Measurements from ENCODE around the gene NQO2. TPM values are rescaled to one million over a fixed set of nuclear protein-coding genes. Genes with fewer than 3 reads are reported as not detected.

Gene NQO2
- total RNA-seq, 2 experiments from 2014 or later, result 14.4 to 14.5 TPM

GRCh38 chr6:2980465-2980855 is 19.2 kb upstream of the NQO2 start:
- POLR2A ChIA-PET, result interaction anchor here (1.3 kb wide), 1 partner anchor 8 kb away, joined by 4 read pairs; no protein-coding TSS in a partner anchor
- CTCF ChIA-PET, result no interaction called here

DNA sequence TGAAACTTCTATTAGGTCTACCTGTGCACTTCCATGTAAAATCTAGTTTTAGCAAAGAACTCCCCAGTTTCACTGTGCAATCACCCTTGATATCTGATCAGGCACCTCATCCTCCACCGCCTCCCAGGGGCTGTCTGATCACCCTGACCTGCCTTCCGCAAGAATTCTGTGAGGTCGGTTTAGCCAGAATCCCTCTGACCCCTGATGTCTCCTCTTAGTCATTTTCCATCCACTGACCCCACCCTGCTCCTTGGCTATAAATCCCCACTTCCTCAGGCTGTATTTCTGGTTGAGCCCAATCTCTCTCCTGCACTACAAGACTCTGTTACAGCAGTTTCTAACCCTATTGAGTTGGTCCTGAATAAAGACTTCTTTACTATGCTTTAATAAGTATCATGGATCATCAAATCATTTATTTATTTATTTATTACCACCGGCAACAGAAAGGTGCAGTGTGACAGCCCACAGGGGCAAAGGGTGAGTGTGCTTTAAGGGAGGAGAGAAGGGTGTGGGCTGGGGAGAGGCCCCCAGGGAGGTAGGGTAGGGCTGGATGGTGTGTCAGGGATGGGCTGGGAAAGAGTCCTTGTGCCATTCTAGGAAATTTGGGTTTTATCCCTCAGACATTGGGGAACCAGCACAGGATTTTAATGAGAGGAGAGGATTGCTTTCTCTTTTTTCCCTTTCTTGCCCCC is 17.1 kb upstream of the NQO2 start:
- CTCF ChIA-PET, result no interaction called here
- POLR2A ChIA-PET, result no interaction called here

DNA sequence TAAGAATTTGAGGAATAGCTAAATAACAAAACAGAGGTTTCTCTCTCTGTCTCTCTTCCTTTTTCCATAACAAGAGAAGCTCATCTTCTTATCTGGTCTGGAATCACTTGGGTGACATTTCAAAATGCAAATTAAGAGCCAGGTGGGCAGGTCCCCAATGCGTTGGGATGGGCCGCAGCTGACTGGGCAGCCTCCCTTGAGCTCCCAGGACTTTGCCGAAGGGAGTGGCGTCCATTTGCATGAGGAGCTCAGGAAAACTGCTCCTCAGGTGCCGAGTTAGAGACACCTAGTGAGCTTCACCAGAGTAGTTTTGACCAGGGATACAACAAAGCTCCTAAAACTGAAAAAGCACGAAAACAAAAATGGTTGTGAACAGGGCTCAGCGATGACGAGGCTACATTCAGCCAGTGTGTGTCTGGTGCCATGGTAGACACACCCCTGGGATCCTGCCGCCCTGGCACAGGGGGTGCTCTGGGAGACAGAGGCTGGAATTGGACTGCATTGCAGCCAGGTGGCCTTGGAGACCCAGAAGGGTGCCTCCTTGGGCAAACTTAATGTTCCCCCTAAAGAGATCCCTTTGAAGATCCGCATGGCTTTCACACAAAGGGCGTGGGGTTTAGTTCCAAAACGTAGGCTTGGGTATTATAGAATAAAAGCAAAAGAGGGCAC is 14.8 kb upstream of the NQO2 start:
- POLR2A ChIA-PET, result no interaction called here

DNA sequence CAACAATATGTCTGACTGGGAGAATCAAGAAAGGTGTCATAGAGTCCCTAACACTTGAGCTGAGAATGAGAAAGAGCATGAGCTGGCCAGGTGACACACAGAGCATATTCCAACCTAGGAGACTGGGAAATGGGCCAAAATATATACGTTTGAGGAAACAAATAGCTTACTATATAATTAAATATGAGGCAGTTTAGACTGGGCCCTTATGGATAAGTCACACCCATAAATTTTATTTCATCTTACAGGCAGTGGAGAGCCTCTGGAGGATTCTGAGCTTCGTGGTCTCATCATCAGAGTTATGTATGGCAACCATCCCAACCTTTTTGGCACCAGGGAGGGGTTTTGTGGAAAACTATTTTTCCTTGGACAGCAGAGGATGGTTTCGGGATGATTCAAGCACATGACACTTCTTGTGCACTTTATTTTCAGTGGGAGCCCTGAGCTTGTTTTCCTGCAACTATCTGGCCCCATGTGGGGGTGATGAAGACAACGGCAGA is 12.9 kb upstream of the NQO2 start:
- ChIA-PET CTCF (interaction anchor here (1.0 to 5.3 kb wide), 4 partner anchors 10 to 140 kb away, joined by 3 to 23 read pairs (median 10); no protein-coding TSS in a partner anchor), POLR2A (interaction anchor here (0.5 kb wide), 1 partner anchor 125 kb away, joined by 6 read pairs; no protein-coding TSS in a partner anchor)

More for the DNA sequence above, 14.8 kb upstream of the NQO2 start:
- CTCF ChIA-PET, result interaction anchor here (1.3 kb wide), 1 partner anchor 13 kb away, joined by 3 read pairs; no protein-coding TSS in a partner anchor

GRCh38 chr6:2988094-2988425 is 11.6 kb upstream of the NQO2 start:
- CTCF ChIA-PET, result interaction anchor here (0.9 to 5.3 kb wide), 10 partner anchors 9 to 197 kb away, joined by 3 to 23 read pairs (median 8); partner anchors contain the start of gene SERPINB6
- POLR2A ChIA-PET, result interaction anchor here (0.8 to 2.7 kb wide), 6 partner anchors 8 to 86 kb away, joined by 3 to 21 read pairs (median 8); partner anchors contain the start of gene SERPINB6

DNA sequence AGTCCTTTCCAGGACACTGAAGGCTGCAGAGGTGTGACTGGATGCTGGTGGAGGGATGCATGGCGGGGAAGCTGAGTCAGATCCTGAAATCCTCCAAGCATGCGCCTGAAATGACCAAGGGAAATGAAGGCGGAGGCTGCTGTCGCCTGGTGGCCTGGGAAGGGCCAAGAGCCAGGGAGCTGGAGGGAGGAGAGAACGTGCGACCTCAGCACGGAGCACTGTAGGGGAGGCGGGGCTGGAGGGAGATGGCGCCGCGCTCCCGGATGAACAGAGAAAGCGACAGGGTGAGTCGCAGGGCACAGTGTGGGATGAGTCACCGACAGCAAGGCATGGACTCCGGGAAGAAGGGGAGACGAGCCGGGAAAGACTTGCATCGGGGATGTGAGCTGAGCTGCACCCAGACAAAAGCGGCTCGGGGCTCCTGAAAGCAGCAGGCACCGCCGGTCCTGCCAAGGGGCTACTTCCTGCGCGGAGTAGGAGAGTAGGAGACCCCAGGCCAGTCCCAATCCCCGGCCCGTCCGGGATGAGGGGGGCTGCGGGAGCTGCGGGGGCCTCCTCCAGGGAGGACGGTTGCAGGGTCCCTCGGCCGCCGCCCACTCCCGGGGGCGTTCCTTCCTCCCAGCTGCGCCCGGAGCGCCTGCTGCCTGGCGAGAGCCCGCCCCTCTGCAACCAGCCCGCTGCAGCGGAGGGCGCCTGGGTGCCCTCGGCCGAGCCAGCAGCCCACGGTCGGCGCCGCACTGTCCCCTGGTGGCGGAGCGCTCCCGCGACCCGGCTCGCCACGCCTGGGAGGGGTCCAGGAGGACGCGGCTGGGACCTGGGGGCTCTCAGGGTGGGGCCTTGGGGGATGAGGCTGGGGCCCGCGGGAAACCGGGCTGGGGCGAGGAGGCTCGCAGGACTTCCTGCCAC is 11.0 kb upstream of the NQO2 start:
- CTCF ChIA-PET, result interaction anchor here (0.9 to 5.3 kb wide), 12 partner anchors 8 to 200 kb away, joined by 3 to 23 read pairs (median 8); partner anchors contain the start of genes SERPINB1 and SERPINB6
- POLR2A ChIA-PET, result interaction anchor here (0.6 to 2.7 kb wide), 11 partner anchors 9 to 176 kb away, joined by 3 to 21 read pairs (median 7); partner anchors contain the start of genes RIPK1, SERPINB1 and SERPINB6

- ChIA-PET POLR2A (interaction anchor here (0.6 to 2.7 kb wide), 13 partner anchors 13 to 224 kb away, joined by 3 to 21 read pairs (median 8); partner anchors contain the start of genes RIPK1, SERPINB1, SERPINB6 and WRNIP1), CTCF (interaction anchor here (0.6 to 5.3 kb wide), 18 partner anchors 10 to 738 kb away, joined by 3 to 23 read pairs (median 5); partner anchors contain the start of genes NQO2, RIPK1, SERPINB1 and SERPINB6)
Observed at GRCh38 chr6:2989332-2990247, 10.1 kb upstream of the NQO2 start.

DNA sequence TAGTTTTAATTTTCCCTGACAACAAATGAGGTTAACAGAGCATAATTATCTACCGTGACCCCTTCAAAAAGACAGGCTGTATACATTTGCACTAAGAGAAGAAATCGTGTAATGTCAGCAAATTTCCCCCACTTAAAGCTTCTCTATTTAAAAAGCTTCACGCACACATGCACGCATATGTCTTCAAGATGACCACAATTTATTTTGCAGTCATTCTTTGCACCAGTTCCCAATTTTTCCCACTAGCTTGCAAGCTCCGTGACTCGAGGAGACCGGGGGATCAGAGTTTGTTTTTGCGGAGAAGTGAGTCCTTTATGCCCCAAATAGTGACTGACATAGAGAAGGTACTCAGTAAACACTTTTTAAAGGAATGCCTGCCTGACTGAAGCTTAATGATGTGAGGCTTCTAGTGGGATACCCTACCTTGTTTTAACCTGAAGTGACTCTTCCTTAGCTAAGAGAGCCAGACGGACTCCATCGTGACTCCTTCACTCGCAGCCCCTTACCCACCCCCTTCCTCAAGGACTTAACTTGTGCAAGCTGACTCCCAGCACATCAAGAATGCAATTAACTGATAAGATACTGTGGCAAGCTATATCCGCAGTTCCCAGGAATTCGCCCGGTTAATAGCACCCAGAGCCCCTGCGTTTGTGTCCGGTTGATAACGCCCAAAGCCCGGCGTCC is 9.3 kb upstream of the NQO2 start:
- POLR2A ChIA-PET, result interaction anchor here (0.5 to 2.7 kb wide), 12 partner anchors 19 to 225 kb away, joined by 3 to 21 read pairs (median 8); partner anchors contain the start of genes SERPINB1, SERPINB6 and WRNIP1
- CTCF ChIA-PET, result interaction anchor here (0.6 to 5.3 kb wide), 15 partner anchors 9 to 738 kb away, joined by 3 to 23 read pairs (median 5); partner anchors contain the start of genes NQO2, RIPK1, SERPINB1 and SERPINB6

DNA sequence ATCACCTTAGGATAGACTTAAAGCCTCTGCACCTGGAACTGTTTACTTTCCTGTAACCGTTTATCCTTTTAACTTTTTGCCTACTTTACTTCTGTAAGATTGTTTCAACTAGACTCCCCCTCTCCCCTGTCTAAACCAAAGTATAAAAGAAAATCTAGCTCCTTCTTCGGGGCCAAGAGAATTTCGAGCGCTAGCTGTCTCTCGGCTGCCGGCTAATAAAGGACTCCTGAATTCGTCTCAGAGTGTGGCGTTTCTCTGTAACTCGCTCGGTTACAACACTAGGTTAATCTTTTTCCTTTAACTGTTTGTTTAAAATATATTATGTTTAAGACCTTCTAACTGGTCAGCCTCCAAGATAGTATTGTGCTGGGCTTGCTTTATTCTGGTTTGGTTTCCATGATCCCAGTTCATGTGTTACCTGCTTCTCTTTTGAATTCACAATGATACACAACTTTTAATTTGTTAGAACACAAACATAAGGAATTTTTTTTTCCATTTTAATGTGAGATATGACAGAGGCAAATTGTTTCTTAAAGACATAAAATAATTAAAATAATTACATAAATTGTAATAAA is 8.7 kb upstream of the NQO2 start:
- ChIA-PET CTCF (interaction anchor here (0.6 to 5.3 kb wide), 9 partner anchors 8 to 445 kb away, joined by 3 to 23 read pairs (median 4); partner anchors contain the start of genes NQO2, RIPK1 and SERPINB1), POLR2A (interaction anchor here (0.5 to 2.6 kb wide), 7 partner anchors 10 to 74 kb away, joined by 3 to 11 read pairs (median 6); no protein-coding TSS in a partner anchor)

DNA sequence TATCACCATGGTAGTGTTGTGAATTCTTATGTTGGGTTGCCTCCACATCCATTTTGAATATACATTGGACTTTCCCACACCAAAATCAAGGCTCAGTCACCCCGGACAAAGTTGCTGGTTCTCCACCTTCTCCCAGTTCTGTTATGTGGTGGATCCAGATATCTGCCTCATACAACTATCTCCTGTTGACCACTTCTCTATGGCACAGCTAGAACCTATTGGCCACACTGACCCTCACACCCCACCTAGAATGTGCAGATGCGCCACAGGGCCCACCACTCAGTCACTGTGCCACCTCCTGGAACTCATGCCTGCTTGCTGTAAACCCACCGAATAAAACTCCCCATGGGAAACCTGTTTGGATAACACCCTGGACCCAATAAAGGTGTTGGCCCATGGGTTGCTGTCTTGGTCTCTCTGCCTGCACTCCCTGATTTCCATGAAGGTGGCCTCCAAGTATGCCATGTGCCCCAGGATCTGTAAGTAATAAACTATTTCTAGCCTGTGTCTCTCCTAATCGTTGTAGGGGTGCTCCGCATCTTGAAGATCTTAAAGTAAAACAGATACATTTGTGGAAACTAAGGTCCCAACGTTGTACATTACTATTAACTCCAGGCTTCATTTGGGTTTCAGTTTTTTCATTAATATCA is 7.2 kb upstream of the NQO2 start:
- POLR2A ChIA-PET, result no interaction called here
- CTCF ChIA-PET, result interaction anchor here (1.3 kb wide), 1 partner anchor 61 kb away, joined by 4 read pairs; no protein-coding TSS in a partner anchor

DNA sequence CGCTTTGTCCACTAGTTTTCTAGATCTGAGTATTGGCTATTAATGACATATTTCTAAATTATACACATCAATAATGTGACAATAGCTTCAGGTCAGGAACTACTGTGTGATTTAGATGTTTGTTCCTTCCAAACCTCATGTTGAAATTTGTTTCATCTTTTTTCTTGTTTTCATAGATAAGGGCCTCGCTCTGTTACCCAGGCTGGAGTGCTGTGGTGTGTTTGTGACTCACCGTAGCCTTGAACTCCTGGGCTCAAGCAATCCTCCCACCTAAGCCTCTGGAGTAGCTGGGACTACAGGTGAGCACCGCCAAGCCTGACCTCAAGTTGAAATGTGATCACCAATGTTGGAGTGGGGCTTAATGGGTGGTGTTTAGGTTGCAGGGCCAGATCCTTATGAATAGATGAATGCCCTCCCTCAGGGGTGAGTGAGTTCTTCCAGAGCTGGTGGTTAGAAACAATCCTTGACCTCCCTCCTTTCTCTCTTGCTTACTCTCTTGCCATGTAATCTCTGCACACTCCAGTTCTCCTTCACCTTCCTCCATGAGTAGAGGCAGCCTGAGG is 5.9 kb upstream of the NQO2 start:
- CTCF ChIA-PET, result no interaction called here
- POLR2A ChIA-PET, result no interaction called here

- CTCF ChIA-PET, result interaction anchor here (0.8 kb wide), 1 partner anchor 56 kb away, joined by 3 read pairs; no protein-coding TSS in a partner anchor
- POLR2A ChIA-PET, result interaction anchor here (0.8 to 1.7 kb wide), 3 partner anchors 25 to 233 kb away, joined by 4 to 6 read pairs (median 4); no protein-coding TSS in a partner anchor
Observed at GRCh38 chr6:2998249-2998997, 1.3 kb upstream of the NQO2 start.

DNA sequence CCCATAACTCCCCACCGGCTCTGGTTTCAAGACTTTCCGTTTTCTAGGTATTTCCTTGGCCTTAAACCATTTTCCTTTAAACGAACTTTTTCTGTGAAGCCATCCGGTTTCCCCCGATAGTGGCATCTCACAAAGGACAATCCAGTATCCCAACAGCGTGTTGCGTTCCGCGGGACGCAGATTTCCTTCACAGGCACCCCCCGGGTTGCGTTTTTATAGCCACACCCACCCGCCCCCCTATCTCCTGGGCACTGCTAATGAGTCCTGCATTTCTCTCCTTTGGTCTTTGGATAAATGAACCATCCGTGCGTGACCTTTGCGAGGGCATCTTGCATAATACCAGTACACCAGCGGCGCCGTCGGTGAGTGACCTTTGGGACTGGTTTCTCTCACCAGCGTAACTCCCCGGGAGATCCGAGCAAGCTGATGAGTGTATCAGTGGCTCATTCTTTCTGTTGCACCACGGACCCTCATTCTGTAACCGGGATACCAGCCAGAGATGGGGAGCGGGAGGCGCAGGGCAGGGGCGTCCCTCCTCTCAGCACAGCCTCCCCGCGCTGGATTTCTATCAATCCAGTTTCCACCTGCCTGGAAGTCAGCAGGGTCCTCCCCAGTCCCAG is 586 bp upstream of the NQO2 start:
- ChIA-PET POLR2A (interaction anchor here (0.6 to 1.7 kb wide), 7 partner anchors 25 to 233 kb away, joined by 3 to 6 read pairs (median 4); partner anchors contain the start of gene SERPINB1), CTCF (interaction anchor here (0.8 to 1.3 kb wide), 7 partner anchors 9 to 122 kb away, joined by 3 to 6 read pairs (median 3); no protein-coding TSS in a partner anchor)

DNA sequence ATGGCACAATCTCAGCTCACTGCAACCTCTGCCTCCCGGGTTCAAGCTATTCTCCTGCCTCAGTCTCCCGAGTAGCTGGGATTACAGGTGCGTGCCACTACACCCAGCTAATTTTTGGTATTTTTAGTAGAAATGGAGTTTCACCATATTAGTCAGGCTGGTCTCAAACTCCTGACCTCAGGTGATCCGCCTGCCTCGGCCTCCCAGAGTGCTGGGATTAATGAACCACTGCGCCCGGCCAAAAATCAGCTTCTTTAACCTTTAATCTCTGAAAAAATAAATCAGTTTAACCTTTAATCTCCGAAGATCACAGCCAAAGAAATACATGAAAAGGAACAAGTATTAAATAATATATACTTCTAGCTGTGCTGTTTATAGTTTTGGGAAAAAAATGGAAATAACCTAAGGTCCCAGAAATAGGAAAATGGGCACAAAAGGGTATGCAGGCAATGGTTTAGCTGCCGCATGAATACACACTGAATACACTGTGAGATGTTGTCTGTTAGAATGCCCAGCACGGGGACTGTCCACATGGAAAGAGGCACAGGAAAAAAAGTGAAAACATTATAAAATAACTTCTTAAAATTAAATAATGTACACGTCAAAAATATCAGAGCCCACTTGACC is 1.6 kb downstream of the NQO2 start:
- ChIA-PET CTCF (interaction anchor here (0.7 to 2.6 kb wide), 10 partner anchors 22 to 159 kb away, joined by 3 to 7 read pairs (median 3); no protein-coding TSS in a partner anchor), POLR2A (interaction anchor here (0.6 to 0.9 kb wide), 5 partner anchors 10 to 160 kb away, joined by 3 to 9 read pairs (median 3); partner anchors contain the start of gene SERPINB1)
